HepG2 (cell line): Measurements from ENCODE around the gene AKR1E2. TPM values are rescaled to one million over a fixed set of nuclear protein-coding genes. Genes with fewer than 3 reads are reported as not detected.

ENCODE experiments used
- ARNT ChIP-seq: fragments of 450-650 bp; IDR thresholded peaks from 2 replicates; pipeline ENCODE4 v1.6.1; 2017
- BHLHE40 ChIP-seq: IDR thresholded peaks from 2 replicates; pipeline ENCODE4 v1.6.1; 2011; ENCODE audit warnings: low read length, improper control_type of control experiment
- HNF1A ChIP-seq, 2 experiments: sonication (generic) in 1 of 2; formaldehyde crosslinking in 1 of 2; IDR thresholded peaks; 2 replicates each; pipeline versions ENCODE4 v1.4.0 to v1.6.1; 2016 to 2020; ENCODE audit warnings: borderline replicate concordance in 1 of 2, low read depth in 1 of 2, mild to moderate bottlenecking in 1 of 2, missing genetic modification reagents in 1 of 2
- HNRNPUL1 ChIP-seq: fragments of 200-400 bp; formaldehyde crosslinking; IDR thresholded peaks from 2 replicates; pipeline ENCODE4 v1.6.1; 2017; ENCODE audit warnings: low read depth, mild to moderate bottlenecking, low read length, moderate library complexity
- HOXD1 ChIP-seq: sonication (generic); formaldehyde crosslinking; IDR thresholded peaks from 2 replicates; pipeline ENCODE4 v1.5.0; 2020; ENCODE audit warnings: missing genetic modification reagents
- IRX3 ChIP-seq: sonication (generic); formaldehyde crosslinking; IDR thresholded peaks from 2 replicates; pipeline ENCODE4 v1.8.1; 2023; ENCODE audit warnings: mild to moderate bottlenecking, low read depth, missing genetic modification reagents, borderline replicate concordance
- SMAD3 ChIP-seq: sonication (generic); formaldehyde crosslinking; IDR thresholded peaks from 2 replicates; pipeline ENCODE4 v1.4.0; 2020; ENCODE audit warnings: missing genetic modification reagents
- SRSF4 ChIP-seq: fragments of 200-400 bp; formaldehyde crosslinking; IDR thresholded peaks from one replicate; pipeline ENCODE4 v1.6.1; 2018; ENCODE audit warnings: mild to moderate bottlenecking, low read depth, low read length, moderate library complexity; ENCODE audit not compliant: poor library complexity, severe bottlenecking
- ZMAT3 ChIP-seq: sonication (generic); formaldehyde crosslinking; conservative IDR thresholded peaks from 2 replicates; pipeline ENCODE4 v1.7.0; 2021; ENCODE audit warnings: missing genetic modification reagents
- ZNF251 ChIP-seq: sonication (generic); formaldehyde crosslinking; IDR thresholded peaks from 2 replicates; pipeline ENCODE4 v1.9.0; 2021; ENCODE audit warnings: mild to moderate bottlenecking, missing genetic modification reagents
- ZNF609 ChIP-seq: sonication (generic); formaldehyde crosslinking; IDR thresholded peaks from 2 replicates; pipeline ENCODE4 v1.4.0; 2020; ENCODE audit warnings: mild to moderate bottlenecking, missing genetic modification reagents, borderline replicate concordance
- polyA plus RNA-seq, 8 experiments: library from polyadenylated mRNA; depleted of rRNA in 3 of 8; stranded (reverse) in 7 of 8; unstranded in 1 of 8; fragments of >200 nt; fragmentation: Illumina TruSeq in 4 of 8; extraction: Trizol in 4 of 8; gene quantifications; 2 replicates each; pipeline versions ENCODE4 v1.2.1 to v1.2.3, GENCODE V29; 2011 to 2016; ENCODE audit warnings: low read depth in 4 of 8, missing spikeins in 1 of 8, mixed read lengths in 1 of 8; ENCODE audit not compliant: insufficient read depth in 1 of 8
- total RNA-seq, 5 experiments: library from RNA; depleted of rRNA; stranded (reverse); fragments of >200 nt; fragmentation: Illumina TruSeq; extraction: Trizol; gene quantifications; 2 replicates each; pipeline ENCODE4 v1.2.3, GENCODE V29; 2016; ENCODE audit warnings: low read depth in 1 of 5
- TF ChIP-seq, protein P1 (sequence below): sonication (generic); formaldehyde crosslinking; IDR thresholded peaks from 2 replicates; pipeline ENCODE4 v1.8.0; 2022; ENCODE audit warnings: missing genetic modification reagents, low read depth, mild to moderate bottlenecking, borderline replicate concordance
- TF ChIP-seq, protein P2 (sequence below): sonication (generic); formaldehyde crosslinking; IDR thresholded peaks from 2 replicates; pipeline ENCODE4 v1.4.0; 2020; ENCODE audit warnings: missing genetic modification reagents, borderline replicate concordance
- TF ChIP-seq, protein P3 (sequence below): sonication (generic); formaldehyde crosslinking; IDR thresholded peaks from 2 replicates; pipeline ENCODE4 v1.4.0; 2020; ENCODE audit warnings: missing genetic modification reagents, borderline replicate concordance

AKR1E2 gene
- total and polyA plus RNA-seq, 2 of the 13 experiments (the other 11 are each of a cell fraction or from before 2014, with no cell fraction given), result not detected

DNA sequence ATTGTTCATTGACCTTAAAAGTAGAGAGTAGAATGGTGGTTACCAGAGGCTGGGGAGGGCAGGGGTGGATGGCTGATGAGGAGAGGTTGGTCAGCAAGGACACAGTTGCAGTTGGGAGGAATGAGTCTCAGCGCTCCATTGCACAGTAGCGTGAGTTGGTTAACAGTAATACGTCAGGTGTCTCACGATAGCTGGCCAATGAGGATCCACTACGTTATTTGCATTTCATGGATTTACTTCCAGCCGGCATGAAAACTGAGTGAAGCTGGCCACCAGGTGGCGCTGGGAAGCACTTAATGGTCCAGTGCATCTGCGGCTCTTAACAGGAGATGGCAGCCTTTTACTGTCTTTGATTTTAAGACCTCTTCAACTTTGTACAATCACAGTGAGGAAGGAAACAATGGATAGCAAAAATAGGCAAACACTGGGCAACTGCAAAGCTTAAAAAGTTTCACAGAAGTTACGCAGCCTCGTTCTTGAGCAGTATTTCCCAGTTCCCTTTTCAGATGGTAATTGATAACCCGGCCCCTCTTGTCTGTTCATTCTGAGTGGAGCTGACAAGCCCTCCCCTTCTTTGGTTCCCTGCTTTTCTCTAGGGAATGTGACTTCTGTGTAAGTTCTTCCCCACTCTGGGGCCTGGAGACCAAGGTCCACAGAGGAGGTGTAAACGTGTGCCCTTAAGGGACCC, 23.7 kb downstream of the AKR1E2 start (continued):
- no peak for TF ChIP-seq ARNT
- no peak for TF ChIP-seq HOXD1 (CRISPR knock-in tag)
- peak; percentile 89; the same call in 1 of the 2 replicates for TF ChIP-seq SMAD3
- TF ChIP-seq, protein P1, sequence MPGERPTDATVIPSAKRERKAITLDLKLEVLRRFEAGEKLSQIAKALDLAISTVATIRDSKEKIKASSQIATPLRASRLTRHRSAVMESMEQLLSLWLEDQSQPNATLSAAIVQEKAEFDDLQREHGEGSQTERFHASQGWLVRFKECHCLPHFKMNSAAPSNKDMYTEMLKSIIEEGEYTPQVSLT, result no peak
- TF ChIP-seq, protein P2, sequence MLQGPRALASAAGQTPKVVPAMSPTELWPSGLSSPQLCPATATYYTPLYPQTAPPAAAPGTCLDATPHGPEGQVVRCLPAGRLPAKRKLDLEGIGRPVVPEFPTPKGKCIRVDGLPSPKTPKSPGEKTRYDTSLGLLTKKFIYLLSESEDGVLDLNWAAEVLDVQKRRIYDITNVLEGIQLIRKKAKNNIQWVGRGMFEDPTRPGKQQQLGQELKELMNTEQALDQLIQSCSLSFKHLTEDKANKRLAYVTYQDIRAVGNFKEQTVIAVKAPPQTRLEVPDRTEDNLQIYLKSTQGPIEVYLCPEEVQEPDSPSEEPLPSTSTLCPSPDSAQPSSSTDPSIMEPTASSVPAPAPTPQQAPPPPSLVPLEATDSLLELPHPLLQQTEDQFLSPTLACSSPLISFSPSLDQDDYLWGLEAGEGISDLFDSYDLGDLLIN (CRISPR knock-in tag), result no peak
- TF ChIP-seq IRX3, result no peak
- no peak for TF ChIP-seq ZMAT3 (CRISPR knock-in tag)
- 0 out of 2 replicates have a peak, but pooled peaks have one; percentile 31 for TF ChIP-seq BHLHE40
- no peak for TF ChIP-seq HNF1A (IDR thresholded peaks at IDR 0.05; ENCODE audit: low read depth)
- no peak; the same call in 1 of the 2 replicates for TF ChIP-seq HNF1A (CRISPR knock-in tag; IDR thresholded peaks at IDR 0.05; ENCODE audit: borderline replicate concordance)
- TF ChIP-seq ZNF609 (CRISPR knock-in tag), result peak; percentile 16; the same call in 1 of the 2 replicates
- TF ChIP-seq HNRNPUL1, result no peak
- TF ChIP-seq, protein P3, sequence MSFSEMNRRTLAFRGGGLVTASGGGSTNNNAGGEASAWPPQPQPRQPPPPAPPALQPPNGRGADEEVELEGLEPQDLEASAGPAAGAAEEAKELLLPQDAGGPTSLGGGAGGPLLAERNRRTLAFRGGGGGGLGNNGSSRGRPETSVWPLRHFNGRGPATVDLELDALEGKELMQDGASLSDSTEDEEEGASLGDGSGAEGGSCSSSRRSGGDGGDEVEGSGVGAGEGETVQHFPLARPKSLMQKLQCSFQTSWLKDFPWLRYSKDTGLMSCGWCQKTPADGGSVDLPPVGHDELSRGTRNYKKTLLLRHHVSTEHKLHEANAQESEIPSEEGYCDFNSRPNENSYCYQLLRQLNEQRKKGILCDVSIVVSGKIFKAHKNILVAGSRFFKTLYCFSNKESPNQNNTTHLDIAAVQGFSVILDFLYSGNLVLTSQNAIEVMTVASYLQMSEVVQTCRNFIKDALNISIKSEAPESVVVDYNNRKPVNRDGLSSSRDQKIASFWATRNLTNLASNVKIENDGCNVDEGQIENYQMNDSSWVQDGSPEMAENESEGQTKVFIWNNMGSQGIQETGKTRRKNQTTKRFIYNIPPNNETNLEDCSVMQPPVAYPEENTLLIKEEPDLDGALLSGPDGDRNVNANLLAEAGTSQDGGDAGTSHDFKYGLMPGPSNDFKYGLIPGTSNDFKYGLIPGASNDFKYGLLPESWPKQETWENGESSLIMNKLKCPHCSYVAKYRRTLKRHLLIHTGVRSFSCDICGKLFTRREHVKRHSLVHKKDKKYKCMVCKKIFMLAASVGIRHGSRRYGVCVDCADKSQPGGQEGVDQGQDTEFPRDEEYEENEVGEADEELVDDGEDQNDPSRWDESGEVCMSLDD (CRISPR knock-in tag), result no peak
- TF ChIP-seq SRSF4, result no peak
- no peak for TF ChIP-seq ZNF251 (CRISPR knock-in tag)
